Mesenchymal stem cell (in vitro differentiated cells and primary cell): Measurements from ENCODE around the gene NPLOC4.
A peak's percentile ranks its signal among the peaks of the same experiment; 100 is the strongest.

Experiments
- DNase-seq: peaks from one replicate; pipeline ENCODE4 v3.0.0-alpha.2; 2013
- H2AFZ ChIP-seq: one replicate; pipeline ENCODE4 v1.6.1; 2013; ENCODE audit warnings: low read depth, mild to moderate bottlenecking, control low read depth, inconsistent platforms, low read length, moderate library complexity
- H2AK5ac ChIP-seq: 2 replicates; pipeline ENCODE4 v1.6.1; 2013; ENCODE audit warnings: low read length, moderate library complexity, mild to moderate bottlenecking, inconsistent platforms; ENCODE audit not compliant: severe bottlenecking
- H2BK120ac ChIP-seq: one replicate; pipeline ENCODE4 v1.6.1; 2013; ENCODE audit warnings: low read depth, mild to moderate bottlenecking, inconsistent platforms, low read length, moderate library complexity
- H2BK12ac ChIP-seq, 2 experiments: one replicate each; pipeline ENCODE4 v1.6.1; 2013; ENCODE audit warnings: inconsistent platforms in 2 of 2, low read length in 2 of 2, mild to moderate bottlenecking in 2 of 2, moderate library complexity in 2 of 2, control low read depth in 1 of 2
- H2BK15ac ChIP-seq: one replicate; pipeline ENCODE4 v1.6.1; 2013; ENCODE audit warnings: mild to moderate bottlenecking, low read depth, inconsistent platforms; ENCODE audit not compliant: poor library complexity, severe bottlenecking
- H2BK5ac ChIP-seq: 2 replicates; pipeline ENCODE4 v1.6.1; 2013; ENCODE audit warnings: low read depth, mild to moderate bottlenecking, low read length, control low read depth, inconsistent platforms; ENCODE audit not compliant: poor library complexity, severe bottlenecking
- H3K14ac ChIP-seq, 2 experiments: one replicate each; pipeline ENCODE4 v1.6.1; 2013; ENCODE audit warnings: inconsistent platforms in 2 of 2, low read length in 2 of 2, control low read depth in 1 of 2, mild to moderate bottlenecking in 1 of 2, moderate library complexity in 1 of 2
- H3K18ac ChIP-seq, 2 experiments: one replicate each; pipeline ENCODE4 v1.6.1; 2013; ENCODE audit warnings: inconsistent platforms in 2 of 2, low read length in 2 of 2, control low read depth in 1 of 2, low read depth in 1 of 2, mild to moderate bottlenecking in 1 of 2
- H3K23ac ChIP-seq, 2 experiments: one replicate each; pipeline ENCODE4 v1.6.1; 2013; ENCODE audit warnings: inconsistent platforms in 2 of 2, low read length in 2 of 2, mild to moderate bottlenecking in 2 of 2, moderate library complexity in 2 of 2, control low read depth in 1 of 2
- H3K27ac ChIP-seq: 2 replicates; pipeline ENCODE4 v1.5.1; 2013; ENCODE audit warnings: mild to moderate bottlenecking, moderate library complexity, low read length, control low read depth, inconsistent platforms; ENCODE audit not compliant: poor library complexity, severe bottlenecking
- H3K27me3 ChIP-seq, 2 experiments: 2 replicates each; pipeline versions ENCODE4 v1.6.1 to v1.7.0; 2013; ENCODE audit warnings: low read length in 2 of 2, mild to moderate bottlenecking in 2 of 2, moderate library complexity in 2 of 2, control low read depth in 1 of 2, inconsistent platforms in 1 of 2; ENCODE audit not compliant: control insufficient read depth in 1 of 2, insufficient read depth in 1 of 2
- H3K36me3 ChIP-seq, 2 experiments: 2 replicates each; pipeline versions ENCODE4 v1.6.1 to v1.7.0; 2013; ENCODE audit warnings: low read length in 2 of 2, control low read depth in 1 of 2, inconsistent platforms in 1 of 2, low read depth in 1 of 2, mild to moderate bottlenecking in 1 of 2; ENCODE audit not compliant: insufficient read depth in 2 of 2, control insufficient read depth in 1 of 2
- H3K4ac ChIP-seq, 2 experiments: one replicate each; pipeline ENCODE4 v1.6.1; 2013; ENCODE audit warnings: inconsistent platforms in 2 of 2, low read length in 2 of 2, mild to moderate bottlenecking in 2 of 2, moderate library complexity in 2 of 2, control low read depth in 1 of 2, low read depth in 1 of 2
- H3K4me1 ChIP-seq: 2 replicates; pipeline ENCODE4 v1.6.1; 2013; ENCODE audit warnings: low read depth, low read length, control low read depth; ENCODE audit not compliant: control insufficient read depth, insufficient read depth
- H3K4me2 ChIP-seq: 2 replicates; pipeline ENCODE4 v1.6.1; 2013; ENCODE audit warnings: low read length, mild to moderate bottlenecking, inconsistent platforms; ENCODE audit not compliant: poor library complexity, severe bottlenecking
- H3K4me3 ChIP-seq, 2 experiments: 2 replicates each; pipeline versions ENCODE4 v1.5.1 to v1.7.0; 2013; ENCODE audit warnings: low read length in 2 of 2, mild to moderate bottlenecking in 2 of 2, control low read depth in 1 of 2, low read depth in 1 of 2; ENCODE audit not compliant: insufficient read depth in 1 of 2
- H3K79me1 ChIP-seq: replicated peaks from 2 replicates; pipeline ENCODE4 v1.6.1; 2013; ENCODE audit warnings: mild to moderate bottlenecking, control low read depth, low read length, inconsistent platforms; ENCODE audit not compliant: poor library complexity, severe bottlenecking
- H3K9ac ChIP-seq: 2 replicates; pipeline ENCODE4 v1.7.0; 2013; ENCODE audit warnings: mild to moderate bottlenecking, low read length, moderate library complexity
- H3K9me3 ChIP-seq: 2 replicates; pipeline ENCODE4 v1.7.0; 2013; ENCODE audit warnings: mild to moderate bottlenecking, low read length; ENCODE audit not compliant: control insufficient read depth
- H4K8ac ChIP-seq: one replicate; pipeline ENCODE4 v1.6.1; 2013; ENCODE audit warnings: inconsistent platforms, mild to moderate bottlenecking, low read length, moderate library complexity
- H4K91ac ChIP-seq: one replicate; pipeline ENCODE4 v1.6.1; 2013; ENCODE audit warnings: mild to moderate bottlenecking, low read length, inconsistent platforms
- WGBS: methylation state at CpG from one replicate; pipeline ENCODE4 v1.1.7; 2013; ENCODE audit warnings: mixed read lengths; 5-methylcytosine and 5-hydroxymethylcytosine counted together

NPLOC4 gene

DNA sequence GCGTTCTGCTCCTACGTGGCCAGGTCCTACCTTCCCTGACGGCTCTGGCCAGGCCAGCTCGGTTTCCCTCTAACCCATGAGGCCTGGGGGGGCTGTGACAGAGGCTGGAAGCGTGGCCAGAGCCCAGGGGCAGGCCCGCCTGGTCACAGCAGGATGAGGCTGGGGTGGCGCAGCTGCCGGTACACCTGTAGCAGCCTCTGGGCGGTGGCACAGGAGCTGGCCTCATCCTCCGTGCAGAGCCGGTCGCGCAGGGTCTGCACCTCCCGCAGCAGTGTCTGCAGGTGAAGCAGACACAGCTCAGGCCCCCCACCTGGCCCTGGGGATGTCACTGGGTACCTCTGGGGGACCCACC lies 96.3 kb downstream of the NPLOC4 start:
- 97% methylated on average over 14 of the region's 14 CpGs for WGBS
- Histone ChIP-seq H2AFZ (no peak overlapping the region), H3K4me1 (peaks cover 20% of the 10 kb centered on the region), H4K8ac (no peak overlapping the region), H3K9ac (no peak overlapping the region), H4K91ac (no peak overlapping the region), H3K27me3 (peaks cover 16 to 22% of the 10 kb centered on the region in 2 experiments), H3K18ac (no peak overlapping the region), H3K36me3 (peaks cover 65 to 75% of the 10 kb centered on the region in 2 experiments), H2BK120ac (no peak overlapping the region), H2BK15ac (no peak overlapping the region), H3K14ac (no peak overlapping the region), H3K4ac (no peak overlapping the region), H2AK5ac (no peak overlapping the region), H3K23ac (no peak overlapping the region), H3K79me1 (peaks cover 5% of the 10 kb centered on the region), H3K4me2 (no peak overlapping the region), H2BK12ac (no peak overlapping the region), H3K4me3 (no peak overlapping the region), H3K9me3 (no peaks in the 10 kb centered on the region), H2BK5ac (no peak overlapping the region), H3K27ac (no peak overlapping the region)
- DNase-seq = no peak

DNA sequence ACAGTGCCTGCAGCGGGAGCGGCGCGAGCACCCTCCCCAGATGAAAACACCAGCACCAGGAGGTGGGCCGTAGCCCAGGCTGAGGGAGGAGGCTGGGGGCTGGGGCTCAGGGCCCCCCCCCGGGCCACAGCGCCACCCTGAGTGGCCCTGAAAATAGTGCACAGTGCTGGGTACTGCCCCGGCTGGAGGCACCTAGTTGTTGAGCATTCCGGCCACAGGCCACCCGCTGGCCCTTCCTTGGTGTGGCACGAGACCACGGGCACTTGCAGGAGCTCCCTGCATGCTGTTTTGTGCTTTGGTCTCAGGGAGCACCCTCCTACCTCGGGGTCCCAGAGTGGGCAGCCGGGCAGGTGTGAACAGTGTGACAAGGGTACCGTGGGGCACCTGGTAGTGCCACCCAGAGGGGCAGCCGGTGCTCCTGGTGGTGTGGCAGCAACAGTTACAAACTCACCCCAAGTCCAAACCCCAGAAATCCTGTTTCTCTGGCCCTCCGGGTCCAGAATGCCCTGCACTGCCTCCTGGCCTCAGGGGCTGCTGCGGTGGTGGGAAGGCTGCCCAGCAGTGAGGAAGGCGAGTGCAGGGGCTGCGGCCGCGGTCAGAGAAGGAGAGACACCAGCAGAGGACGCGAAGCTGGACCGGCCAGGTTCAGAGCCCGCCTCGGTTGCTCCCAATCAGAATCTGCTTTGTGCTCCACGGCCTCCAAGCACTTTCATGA lies 96.8 kb downstream of the NPLOC4 start:
- no peak overlapping the region for H3K14ac ChIP-seq
- H2BK120ac ChIP-seq = no peak overlapping the region
- peaks cover 17 to 22% of the 10 kb centered on the region in 2 experiments for H3K27me3 ChIP-seq
- WGBS = 91% methylated on average over 28 of the region's 28 CpGs
- H3K79me1 ChIP-seq = no peaks in the 10 kb centered on the region
- no peak overlapping the region for H2BK15ac ChIP-seq
- no peak overlapping the region for H3K9ac ChIP-seq
- no peak overlapping the region for H3K4me2 ChIP-seq
- H3K9me3 ChIP-seq = no peaks in the 10 kb centered on the region
- no peak overlapping the region for H3K18ac ChIP-seq
- H4K8ac ChIP-seq = no peak overlapping the region
- H2AK5ac ChIP-seq = no peak overlapping the region
- no peak overlapping the region for H3K4ac ChIP-seq
- no peak overlapping the region for H3K23ac ChIP-seq
- peaks cover 20% of the 10 kb centered on the region for H3K4me1 ChIP-seq
- H3K27ac ChIP-seq = no peak overlapping the region
- H2BK5ac ChIP-seq = no peak overlapping the region
- H3K36me3 ChIP-seq = peaks cover 60 to 70% of the 10 kb centered on the region in 2 experiments
- H3K4me3 ChIP-seq = no peak overlapping the region
- no peak for DNase-seq
- no peak overlapping the region for H2BK12ac ChIP-seq
- no peak overlapping the region for H4K91ac ChIP-seq
- H2AFZ ChIP-seq = no peak overlapping the region

DNA sequence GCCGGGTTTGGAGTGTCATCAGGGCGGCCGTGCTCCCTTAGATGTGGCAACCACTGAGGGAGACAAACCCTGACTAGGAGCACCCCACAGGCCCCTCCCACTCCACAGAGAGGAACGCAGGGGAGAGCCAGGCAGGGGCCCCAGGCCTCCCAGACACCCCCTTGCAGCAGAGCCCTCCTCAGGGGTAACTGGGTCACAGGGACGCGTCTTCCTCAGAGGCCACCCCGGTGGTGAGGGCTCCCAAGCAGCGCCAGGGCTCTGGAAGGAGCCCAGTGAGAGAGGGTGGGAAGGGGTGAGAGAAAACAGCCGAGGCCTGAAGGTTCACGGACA lies 97.4 kb downstream of the NPLOC4 start:
- Histone ChIP-seq H3K4me3 (no peak overlapping the region), H3K23ac (no peak overlapping the region), H3K4ac (no peak overlapping the region)

DNA sequence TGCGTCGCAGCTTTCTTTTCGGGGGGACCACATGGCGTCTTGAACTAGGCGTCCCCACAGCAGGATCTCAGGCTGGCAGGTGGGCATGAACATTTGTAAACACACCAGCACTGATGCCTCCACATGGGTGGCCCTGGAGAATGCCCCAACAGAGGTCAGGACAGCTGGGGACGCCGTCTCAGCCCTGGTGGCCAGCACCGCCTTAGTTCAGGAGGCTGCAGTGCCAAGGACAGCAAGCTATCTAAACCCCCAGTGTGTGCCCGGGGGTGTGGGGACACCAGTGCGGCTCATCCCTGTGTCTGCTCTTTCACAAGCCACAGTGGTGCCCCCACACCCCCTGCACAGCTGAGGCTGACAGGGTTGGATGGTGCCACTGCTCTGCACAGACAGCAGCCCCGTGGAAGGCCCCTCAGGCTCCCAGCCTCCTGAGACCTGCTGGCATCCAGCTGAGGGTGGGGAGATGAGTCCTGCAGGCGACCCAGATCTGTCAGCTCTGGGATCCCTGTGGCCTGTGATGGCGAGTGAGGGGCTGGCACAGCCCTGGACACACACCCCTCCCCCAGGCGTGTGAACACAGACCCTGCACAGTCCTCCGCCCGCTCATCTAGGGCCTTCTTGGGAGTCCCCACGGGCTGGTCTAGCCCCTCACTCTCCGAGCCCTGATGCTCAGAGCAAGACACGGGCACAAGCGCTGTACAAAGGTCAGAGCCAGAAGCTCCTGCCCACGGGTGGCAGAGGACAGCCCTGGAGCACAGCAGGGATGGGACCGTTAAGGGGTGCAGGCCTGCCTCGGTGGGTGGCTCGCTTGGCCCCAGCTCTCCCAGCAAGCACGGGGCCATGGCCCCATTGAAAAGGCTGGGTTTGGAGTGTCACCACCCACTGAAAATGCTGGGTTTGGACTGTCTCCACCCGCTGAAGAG lies 98.0 kb downstream of the NPLOC4 start:
- Histone ChIP-seq H2BK15ac (no peak overlapping the region), H3K4me1 (peaks cover 23% of the 10 kb centered on the region), H3K23ac (no peak overlapping the region), H3K4ac (no peak overlapping the region), H2AK5ac (no peak overlapping the region), H3K4me3 (no peak overlapping the region), H3K27me3 (peaks cover 20 to 33% of the 10 kb centered on the region in 2 experiments), H3K9me3 (no peaks in the 10 kb centered on the region), H4K91ac (no peak overlapping the region), H3K27ac (no peak overlapping the region), H4K8ac (no peak overlapping the region), H3K18ac (no peak overlapping the region), H2BK12ac (no peak overlapping the region), H2AFZ (no peak overlapping the region), H3K36me3 (peaks cover 49 to 58% of the 10 kb centered on the region in 2 experiments), H3K14ac (no peak overlapping the region), H3K9ac (no peak overlapping the region), H2BK120ac (no peak overlapping the region), H3K79me1 (no peaks in the 10 kb centered on the region), H2BK5ac (no peak overlapping the region), H3K4me2 (no peak overlapping the region)
- WGBS = 96% methylated on average over 26 of the region's 26 CpGs
- no peak for DNase-seq

More for the DNA sequence above, 97.4 kb downstream of the NPLOC4 start:
- Histone ChIP-seq H3K18ac (no peak overlapping the region), H2AFZ (no peak overlapping the region), H3K79me1 (no peaks in the 10 kb centered on the region), H2BK15ac (peak overlapping the region; percentile 19), H2BK5ac (no peak overlapping the region), H2AK5ac (no peak overlapping the region), H4K8ac (no peak overlapping the region), H3K36me3 (peaks cover 55 to 64% of the 10 kb centered on the region in 2 experiments), H4K91ac (no peak overlapping the region), H3K9me3 (no peaks in the 10 kb centered on the region), H3K4me2 (no peak overlapping the region), H2BK12ac (no peak overlapping the region), H3K27me3 (peaks cover 17 to 26% of the 10 kb centered on the region in 2 experiments), H2BK120ac (no peak overlapping the region), H3K4me1 (peaks cover 20% of the 10 kb centered on the region), H3K14ac (no peak overlapping the region), H3K9ac (no peak overlapping the region), H3K27ac (no peak overlapping the region)
- DNase-seq = no peak
- WGBS = 89% methylated on average over 10 of the region's 10 CpGs
